SK-N-SH (cell line): Measurements from ENCODE around the gene TTC6. TPM values are rescaled to one million over a fixed set of nuclear protein-coding genes. Genes with fewer than 3 reads are reported as not detected.

Experiments
- CTCF ChIA-PET: fragments of 300-600, 350-600 bp; formaldehyde crosslinking; extraction: SDS; loops from one replicate; lab custom pipeline; 2021; lab: Yijun Ruan, JAX
- POLR2A ChIA-PET: fragments of 350-600 bp; sonication (Branson Sonifier 250); formaldehyde crosslinking; extraction: SDS; loops from one replicate; lab custom pipeline; 2020; ENCODE audit warnings: antibody characterized with exemption, inconsistent platforms; lab: Yijun Ruan, JAX
- DNase-seq: peaks from one replicate; pipeline ENCODE4 v3.0.0; 2012
- H2AFZ ChIP-seq: fragments of 200-600 bp; sonication (generic); 2 replicates; pipeline ENCODE4 v1.8.1; 2016; ENCODE audit warnings: antibody characterized with exemption, mild to moderate bottlenecking, low read depth
- H3F3A ChIP-seq: fragments of 200-600 bp; sonication (generic); replicated peaks from 2 replicates; pipeline ENCODE3; 2016; ENCODE audit warnings: antibody characterized with exemption, mild to moderate bottlenecking; ENCODE audit not compliant: insufficient read depth
- H3K27ac ChIP-seq, 2 experiments: fragments of 200-500 bp in 1 of 2; fragments of 200-600 bp in 1 of 2; sonication (Bioruptor generic) in 1 of 2; sonication (generic), shearing (Covaris generic) in 1 of 2; 2 replicates each; pipeline versions ENCODE4 v1.5.1 to v1.6.1; 2014 to 2016; ENCODE audit warnings: low read depth in 2 of 2, inconsistent platforms in 1 of 2, low read length in 1 of 2, mild to moderate bottlenecking in 1 of 2, mixed read lengths in 1 of 2
- H3K27me3 ChIP-seq: fragments of 200-600 bp; sonication (generic), shearing (Covaris generic); 2 replicates; pipeline ENCODE4 v1.6.1; 2016; ENCODE audit warnings: mixed run types; ENCODE audit not compliant: insufficient read depth
- H3K36me3 ChIP-seq, 2 experiments: fragments of 200-500 bp in 1 of 2; fragments of 200-600 bp in 1 of 2; sonication (Bioruptor generic) in 1 of 2; sonication (generic) in 1 of 2; replicated peaks in 1 of 2; 2 replicates each; pipeline versions ENCODE3 to v1.5.1; 2014 to 2016; ENCODE audit warnings: low read length in 1 of 2, mild to moderate bottlenecking in 1 of 2; ENCODE audit not compliant: insufficient read depth in 2 of 2, control insufficient read depth in 1 of 2
- H3K4me1 ChIP-seq, 2 experiments: fragments of 200-500 bp in 1 of 2; fragments of 200-600 bp in 1 of 2; sonication (Bioruptor generic) in 1 of 2; sonication (generic), shearing (Covaris generic) in 1 of 2; 2 replicates each; pipeline versions ENCODE4 v1.5.1 to v1.6.1; 2014 to 2016; ENCODE audit warnings: low read depth in 1 of 2, low read length in 1 of 2, mixed run types in 1 of 2; ENCODE audit not compliant: insufficient read depth in 2 of 2, control insufficient read depth in 1 of 2
- H3K4me2 ChIP-seq: fragments of 200-600 bp; sonication (generic), shearing (Covaris generic); 2 replicates; pipeline ENCODE4 v1.6.1; 2017; ENCODE audit warnings: mixed run types
- H3K4me3 ChIP-seq, 2 experiments: fragments of 200-500 bp in 1 of 2; fragments of 200-600 bp in 1 of 2; sonication (Bioruptor generic) in 1 of 2; sonication (generic), shearing (Covaris generic) in 1 of 2; 2 replicates each; pipeline versions ENCODE4 v1.5.1 to v1.8.1; 2014 to 2016; ENCODE audit warnings: low read depth in 2 of 2, inconsistent platforms in 1 of 2, low read length in 1 of 2, mild to moderate bottlenecking in 1 of 2, mixed read lengths in 1 of 2, moderate library complexity in 1 of 2
- H3K79me2 ChIP-seq: fragments of 200-600 bp; sonication (generic); 2 replicates; pipeline ENCODE4 v1.8.1; 2017; ENCODE audit warnings: mild to moderate bottlenecking; ENCODE audit not compliant: insufficient read depth
- H3K9ac ChIP-seq: fragments of 200-600 bp; sonication (generic); 2 replicates; pipeline ENCODE4 v1.6.1; 2017; ENCODE audit warnings: mixed run types
- H3K9me2 ChIP-seq: fragments of 200-600 bp; sonication (generic); 2 replicates; pipeline ENCODE4 v1.6.1; 2017; ENCODE audit warnings: mixed run types
- H3K9me3 ChIP-seq: fragments of 200-600 bp; sonication (generic); 2 replicates; pipeline ENCODE4 v1.6.1; 2017; ENCODE audit warnings: mixed run types, mild to moderate bottlenecking, moderate library complexity
- H4K20me1 ChIP-seq: fragments of 200-600 bp; sonication (generic); 2 replicates; pipeline ENCODE4 v1.6.1; 2017; ENCODE audit warnings: mild to moderate bottlenecking, mixed run types; ENCODE audit not compliant: insufficient read depth
- EP300 ChIP-seq, 2 experiments: IDR thresholded peaks; 2 replicates each; pipeline versions ENCODE4 v1.4.0 to v1.6.1; 2012; ENCODE audit warnings: borderline replicate concordance in 1 of 2, low read depth in 1 of 2, low read length in 1 of 2
- FOXJ3 ChIP-seq: sonication (generic); formaldehyde crosslinking; IDR thresholded peaks from 2 replicates; pipeline ENCODE4 v1.5.1; 2020; ENCODE audit warnings: mild to moderate bottlenecking, missing genetic modification reagents
- GATA2 ChIP-seq: sonication (generic); formaldehyde crosslinking; IDR thresholded peaks from 2 replicates; pipeline ENCODE4 v1.5.0; 2020; ENCODE audit warnings: mild to moderate bottlenecking, missing genetic modification reagents
- MEF2A ChIP-seq: IDR thresholded peaks from 2 replicates; pipeline ENCODE4 v1.4.0; 2012; ENCODE audit warnings: low read depth, borderline replicate concordance
- NRF1 ChIP-seq: IDR thresholded peaks from 2 replicates; pipeline ENCODE4 v1.6.1; 2012; ENCODE audit warnings: low read depth, mild to moderate bottlenecking, low read length
- RAD21 ChIP-seq: IDR thresholded peaks from 2 replicates; pipeline ENCODE4 v1.6.1; 2012; ENCODE audit warnings: mild to moderate bottlenecking, low read length
- RCOR1 ChIP-seq: fragments of 150-350 bp; IDR thresholded peaks from 2 replicates; pipeline ENCODE4 v1.6.1; 2017; ENCODE audit warnings: antibody characterized with exemption, low read length
- RXRA ChIP-seq: IDR thresholded peaks from 2 replicates; pipeline ENCODE4 v1.4.0; 2012; ENCODE audit warnings: low read depth, mild to moderate bottlenecking, borderline replicate concordance
- SIN3A ChIP-seq: IDR thresholded peaks from 2 replicates; pipeline ENCODE4 v1.6.1; 2012; ENCODE audit warnings: low read depth, mild to moderate bottlenecking, low read length, moderate library complexity, borderline replicate concordance
- TAF1 ChIP-seq: IDR thresholded peaks from 2 replicates; pipeline ENCODE4 v1.6.1; 2012; ENCODE audit warnings: low read depth, mild to moderate bottlenecking, low read length, moderate library complexity, borderline replicate concordance
- TCF12 ChIP-seq: IDR thresholded peaks from 2 replicates; pipeline ENCODE4 v1.4.0; 2012
- WGBS: methylation state at CpG from one replicate; pipeline ENCODE4 v1.1.6; 2017; ENCODE audit warnings: low lambda C conversion rate; 5-methylcytosine and 5-hydroxymethylcytosine counted together
- polyA plus RNA-seq, 3 experiments: library from polyadenylated mRNA; depleted of rRNA; stranded (reverse); fragments of >200 nt; gene quantifications; 2 replicates each; pipeline ENCODE4 v1.2.3, GENCODE V29; 2012
- TF ChIP-seq, protein P1 (sequence below): IDR thresholded peaks from 2 replicates; pipeline ENCODE4 v1.4.0; 2012; ENCODE audit warnings: low read depth
- TF ChIP-seq, protein P2 (sequence below): fragments of 150-350 bp; IDR thresholded peaks from 2 replicates; pipeline ENCODE4 v1.6.1; 2017; ENCODE audit warnings: antibody characterized with exemption, low read length, low read depth, borderline replicate concordance

The TTC6 gene
- polyA plus RNA-seq, 1 of the 3 experiments (the other 2 are of a cell fraction): not detected

DNA sequence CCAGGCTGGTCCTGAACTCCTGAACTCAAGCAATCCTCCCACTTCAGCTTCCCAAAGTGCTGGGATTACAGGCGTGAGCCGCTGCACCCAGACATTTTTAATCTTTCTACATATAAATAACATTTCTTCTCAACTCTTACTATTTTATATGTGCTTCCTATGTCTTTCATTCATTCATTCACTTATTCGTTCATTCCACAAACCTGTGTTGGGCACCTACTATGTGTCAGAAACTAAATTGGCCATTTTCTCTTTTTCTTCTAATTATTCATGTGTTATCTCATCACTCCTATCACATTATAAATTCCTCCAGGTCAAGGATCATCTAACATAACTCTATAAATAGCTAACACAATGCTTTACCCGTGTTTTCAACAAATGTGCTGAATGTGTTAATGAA, 24.0 kb upstream of the TTC6 start:
- Histone ChIP-seq H4K20me1 (no peaks in the 10 kb centered on the region), H3K27ac (no peak overlapping the region), H3K4me1 (no peaks in the 10 kb centered on the region), H3K36me3 (no peaks in the 10 kb centered on the region), H3K9me2 (no peaks in the 10 kb centered on the region), H3K9ac (no peak overlapping the region), H3K79me2 (no peaks in the 10 kb centered on the region), H3K4me2 (no peak overlapping the region), H2AFZ (no peak overlapping the region), H3K27me3 (no peaks in the 10 kb centered on the region), H3K4me3 (no peak overlapping the region), H3K9me3 (no peaks in the 10 kb centered on the region), H3F3A (no peaks in the 10 kb centered on the region)
- CTCF ChIA-PET: no interaction called here
- TF ChIP-seq MEF2A (no peak), RCOR1 (no peak), TCF12 (no peak), RXRA (no peak), SIN3A (no peak), RAD21 (no peak)
- TF ChIP-seq, protein P1, sequence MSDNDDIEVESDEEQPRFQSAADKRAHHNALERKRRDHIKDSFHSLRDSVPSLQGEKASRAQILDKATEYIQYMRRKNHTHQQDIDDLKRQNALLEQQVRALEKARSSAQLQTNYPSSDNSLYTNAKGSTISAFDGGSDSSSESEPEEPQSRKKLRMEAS: no peak
- TF ChIP-seq, protein P2, sequence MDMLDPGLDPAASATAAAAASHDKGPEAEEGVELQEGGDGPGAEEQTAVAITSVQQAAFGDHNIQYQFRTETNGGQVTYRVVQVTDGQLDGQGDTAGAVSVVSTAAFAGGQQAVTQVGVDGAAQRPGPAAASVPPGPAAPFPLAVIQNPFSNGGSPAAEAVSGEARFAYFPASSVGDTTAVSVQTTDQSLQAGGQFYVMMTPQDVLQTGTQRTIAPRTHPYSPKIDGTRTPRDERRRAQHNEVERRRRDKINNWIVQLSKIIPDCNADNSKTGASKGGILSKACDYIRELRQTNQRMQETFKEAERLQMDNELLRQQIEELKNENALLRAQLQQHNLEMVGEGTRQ: no peak
- DNase-seq: no peak
- POLR2A ChIA-PET: no interaction called here
- 21% methylated on average over 4 of the region's 4 CpGs for WGBS

- H4K20me1 ChIP-seq: no peaks in the 10 kb centered on the region
- H3K9me3 ChIP-seq: no peaks in the 10 kb centered on the region
- 26% methylated on average over 2 of the region's 2 CpGs for WGBS
- H3K27me3 ChIP-seq: no peaks in the 10 kb centered on the region
- no peak overlapping the region for H3K27ac ChIP-seq
- TF ChIP-seq TAF1 (no peak), EP300 (IDR thresholded peaks at IDR 0.05; ENCODE audit: borderline replicate concordance in 1 of 2, low read depth in 1 of 2, low read length in 1 of 2) (no peak), RCOR1 (no peak), FOXJ3 (no peak), GATA2 (CRISPR knock-in tag) (no peak), NRF1 (no peak)
- DNase-seq: no peak
- no peak overlapping the region for H3K4me3 ChIP-seq
- POLR2A ChIA-PET: no interaction called here
- no peaks in the 10 kb centered on the region for H3K9me2 ChIP-seq
- CTCF ChIA-PET: no interaction called here
- H3K4me2 ChIP-seq: no peak overlapping the region
- no peak overlapping the region for H3K9ac ChIP-seq
- no peaks in the 10 kb centered on the region for H3K4me1 ChIP-seq
- H3F3A ChIP-seq: no peaks in the 10 kb centered on the region
- no peaks in the 10 kb centered on the region for H3K79me2 ChIP-seq
- H3K36me3 ChIP-seq: no peaks in the 10 kb centered on the region
- H2AFZ ChIP-seq: no peak overlapping the region
These were observed 22.1 kb upstream of the TTC6 start for GRCh38 chr14:37573356-37573755.
